GM19372 (cell line): ENCODE data around the gene IGDCC3.
"Not testable (repeated sequence)": the region's sequence is repeated elsewhere in the genome, so short reads cannot be mapped to it uniquely, and the experiment has no call there.

ENCODE experiments used
- ATAC-seq: cut with Tn5 transposase; IDR thresholded peaks from one replicate; pipeline ENCODE4 v1.9.1; 2021; ENCODE audit warnings: mild to moderate bottlenecking, low read depth, moderate library complexity; ENCODE audit not compliant: unreplicated experiment

IGDCC3 gene

DNA sequence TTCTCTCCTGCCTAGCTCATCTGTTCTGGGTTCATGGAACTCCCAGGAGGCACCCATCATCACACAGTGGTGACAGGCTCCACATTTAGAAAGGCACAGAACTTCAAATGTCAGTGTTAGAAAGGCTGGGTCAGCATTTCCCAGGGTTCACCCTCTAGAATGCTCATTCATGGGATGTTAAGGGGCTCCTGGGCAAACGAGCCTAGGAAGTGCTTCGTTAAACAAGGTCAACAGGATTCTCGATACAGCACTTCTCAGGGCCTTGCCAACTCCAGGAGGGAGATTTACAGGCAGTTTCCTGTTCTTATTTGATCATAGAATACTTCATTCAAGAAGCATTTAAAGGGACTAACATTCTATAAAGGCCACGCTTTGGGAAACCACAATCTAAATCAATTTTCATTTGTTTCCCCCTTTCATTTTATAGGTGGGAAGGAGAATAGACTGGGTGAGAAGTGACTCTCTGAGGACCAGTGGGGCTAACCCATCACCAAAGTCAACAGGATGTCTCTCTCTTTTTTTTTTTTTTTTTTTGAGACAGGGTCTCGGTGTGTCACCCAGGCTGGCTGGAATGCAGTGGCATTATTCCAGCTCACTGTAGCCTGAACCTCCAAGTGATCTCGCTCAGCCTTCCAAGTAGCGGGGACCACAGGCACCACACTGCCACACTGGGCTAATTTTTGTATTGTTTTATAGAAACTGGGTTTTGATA lies 30.7 kb upstream of the IGDCC3 start:
- no peak for ATAC-seq

DNA sequence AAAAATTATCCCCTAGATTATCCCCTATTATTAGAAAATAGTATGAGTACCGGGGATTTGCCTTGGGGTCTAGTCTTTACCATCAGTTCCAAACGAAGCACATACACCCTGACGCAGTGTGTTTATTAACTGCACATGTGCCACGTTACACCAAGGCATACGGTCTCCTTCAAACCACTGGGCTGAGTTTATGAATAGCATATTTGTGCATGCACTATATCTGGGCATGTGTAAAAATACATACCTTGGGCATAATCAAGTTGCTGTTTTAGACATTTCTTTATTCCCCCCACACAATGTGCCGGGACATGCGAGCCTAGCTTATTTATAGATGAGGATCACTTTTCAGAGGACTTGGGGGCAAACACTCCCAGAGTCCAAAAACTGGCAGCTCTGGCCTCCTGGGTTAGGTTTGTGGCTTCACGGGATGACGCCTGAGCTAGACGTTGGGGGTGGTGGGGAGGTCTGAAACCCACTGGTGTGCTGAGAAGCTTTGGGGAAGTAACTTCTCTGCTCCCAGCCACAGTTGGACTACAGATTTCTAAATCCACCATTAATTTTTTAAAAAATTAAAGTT lies 28.7 kb upstream of the IGDCC3 start:
- ATAC-seq = no peak

DNA sequence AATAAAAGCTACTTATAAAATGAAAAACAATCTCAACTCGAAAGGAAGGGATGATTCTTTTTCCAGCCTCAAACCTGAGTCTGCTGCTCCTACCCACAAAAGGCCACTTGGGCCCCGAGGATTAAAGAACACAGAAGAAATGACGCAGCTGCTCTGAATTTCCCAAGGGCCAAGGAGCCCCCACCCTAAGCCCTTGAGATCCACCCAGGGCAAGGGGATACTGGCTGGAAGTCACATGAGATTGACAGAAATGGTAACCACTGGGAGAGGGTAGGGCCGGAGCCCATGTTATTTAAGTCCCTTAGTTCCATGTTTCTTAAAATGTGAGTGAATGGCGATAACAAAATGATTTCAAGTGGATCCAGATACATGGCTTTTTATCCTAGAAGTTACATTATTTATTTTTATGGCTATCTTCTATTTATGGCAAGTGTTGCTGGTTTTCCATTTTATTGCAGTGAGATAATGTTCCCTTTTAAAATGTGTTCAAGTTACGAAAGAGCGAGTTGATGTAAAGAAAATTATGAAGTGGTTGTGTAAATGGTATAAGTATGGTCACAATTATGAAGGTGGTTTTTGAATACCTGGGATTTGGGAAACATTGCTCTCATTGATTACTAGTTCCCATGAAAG lies 28.1 kb upstream of the IGDCC3 start:
- ATAC-seq = no peak

- no peak for ATAC-seq
These were observed 26.5 kb upstream of the IGDCC3 start for GRCh38 chr15:65404186-65404872.

GRCh38 chr15:65402961-65403360 lies 25.2 kb upstream of the IGDCC3 start:
- ATAC-seq = no peak

GRCh38 chr15:65401611-65402240 lies 23.9 kb upstream of the IGDCC3 start:
- ATAC-seq = no peak

DNA sequence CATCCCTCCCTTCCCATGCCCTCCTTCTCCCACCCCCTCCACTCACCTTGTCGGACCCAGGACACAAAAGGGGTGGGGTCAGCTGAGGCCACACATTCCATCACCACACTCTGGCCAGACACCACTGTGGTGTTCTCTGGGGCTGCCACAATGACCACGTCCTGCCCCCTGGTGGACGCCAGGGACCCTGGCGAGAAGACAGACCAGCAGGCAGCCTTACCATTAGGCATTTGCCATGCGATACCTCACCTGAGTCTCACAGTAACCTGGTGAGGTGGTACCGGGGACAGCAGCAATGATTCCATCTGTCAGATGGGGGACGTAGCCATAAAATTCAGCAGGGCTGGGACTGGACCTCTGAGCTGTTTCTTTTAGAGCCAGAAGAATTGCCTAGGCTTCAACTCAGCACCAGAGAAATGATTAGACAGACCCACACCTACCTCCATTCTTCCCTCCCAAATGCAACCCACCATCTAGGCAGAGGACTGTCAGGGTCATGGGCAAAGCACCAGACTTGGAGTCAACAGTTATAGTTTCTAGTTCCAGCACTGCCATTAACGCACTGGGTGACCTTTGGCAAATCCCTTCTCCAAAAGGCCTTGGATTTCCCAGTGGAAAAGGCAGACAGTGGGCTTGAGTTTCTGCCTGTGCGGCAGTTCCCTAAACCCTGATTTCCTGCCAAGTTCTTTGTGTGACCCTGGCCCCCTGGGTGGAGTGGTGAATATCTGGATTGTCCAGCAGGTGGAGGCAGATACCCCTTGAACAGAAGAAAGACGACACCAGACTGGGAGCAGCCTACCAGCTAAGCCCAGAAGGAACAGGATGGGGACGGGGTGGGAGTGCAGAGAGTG lies 23.2 kb upstream of the IGDCC3 start:
- ATAC-seq = no peak

- ATAC-seq = no peak
These were observed 22.2 kb upstream of the IGDCC3 start for GRCh38 chr15:65399997-65400396.

DNA sequence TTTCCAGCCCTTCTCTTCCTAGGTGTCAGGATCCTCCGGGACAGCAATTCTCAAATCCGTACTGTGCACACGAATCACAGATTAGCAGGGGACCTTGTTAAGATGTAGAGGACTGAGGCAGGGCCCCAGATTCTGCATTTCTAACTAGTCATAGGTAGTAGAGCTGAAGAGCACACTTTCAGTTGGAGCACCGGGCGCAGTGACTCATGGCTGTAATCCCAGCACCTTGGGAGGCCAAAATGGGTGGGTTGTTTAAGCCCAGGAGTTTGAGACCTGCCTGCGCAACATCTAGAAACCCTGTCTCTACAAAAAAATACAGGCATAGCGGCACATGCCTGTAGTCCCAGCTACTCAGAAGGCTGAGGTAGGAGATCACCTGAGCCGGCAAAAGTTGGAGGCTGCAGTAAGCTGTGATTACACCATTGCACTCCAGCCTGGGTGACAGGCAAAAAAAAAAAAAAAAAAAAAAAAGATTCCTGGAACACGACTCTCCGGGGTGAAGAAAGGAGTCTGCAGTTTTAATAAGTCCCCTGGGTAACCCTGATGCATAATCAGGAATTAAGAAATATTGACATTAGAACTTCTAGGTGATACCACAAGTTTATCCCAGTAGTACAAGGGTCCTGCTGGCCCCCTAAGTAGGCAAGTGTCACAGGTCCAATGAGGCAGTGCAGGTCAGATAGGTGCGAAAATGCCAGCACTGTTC lies 21.4 kb upstream of the IGDCC3 start:
- ATAC-seq = no peak

- not testable (repeated sequence) for ATAC-seq
These were observed 20.7 kb upstream of the IGDCC3 start for GRCh38 chr15:65398486-65398885.

GRCh38 chr15:65396965-65397317 lies 19.1 kb upstream of the IGDCC3 start:
- no peak for ATAC-seq

- no peak for ATAC-seq
These were observed 18.6 kb upstream of the IGDCC3 start for GRCh38 chr15:65396283-65396964.

- ATAC-seq = no peak
These were observed 17.9 kb upstream of the IGDCC3 start for GRCh38 chr15:65395567-65396202.

GRCh38 chr15:65394936-65395335 lies 17.1 kb upstream of the IGDCC3 start:
- no peak for ATAC-seq

DNA sequence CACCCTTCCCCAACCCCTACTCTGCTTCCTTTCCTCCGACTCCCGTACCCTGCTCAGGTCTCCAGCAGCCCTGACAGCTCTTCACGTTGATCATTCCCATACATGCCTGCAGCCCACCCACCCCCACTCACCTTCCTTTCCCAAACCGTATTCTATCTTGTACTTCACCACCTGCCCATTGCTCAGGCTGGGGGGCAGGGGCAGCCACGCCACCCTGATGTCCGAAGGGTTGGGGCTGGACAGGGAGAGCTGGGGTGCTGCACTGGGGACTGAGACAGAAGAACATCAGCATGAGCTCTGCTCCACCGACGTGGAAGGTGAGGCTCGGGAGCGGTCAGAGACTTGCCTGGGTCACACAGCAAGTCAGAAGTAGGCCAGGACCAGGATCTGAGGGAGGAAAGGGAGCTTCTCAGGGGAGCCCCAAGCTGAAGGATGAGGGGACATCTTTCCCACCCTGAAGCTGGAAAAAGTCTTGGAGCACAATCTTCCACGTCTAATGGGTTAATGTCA lies 16.5 kb upstream of the IGDCC3 start:
- ATAC-seq = no peak

DNA sequence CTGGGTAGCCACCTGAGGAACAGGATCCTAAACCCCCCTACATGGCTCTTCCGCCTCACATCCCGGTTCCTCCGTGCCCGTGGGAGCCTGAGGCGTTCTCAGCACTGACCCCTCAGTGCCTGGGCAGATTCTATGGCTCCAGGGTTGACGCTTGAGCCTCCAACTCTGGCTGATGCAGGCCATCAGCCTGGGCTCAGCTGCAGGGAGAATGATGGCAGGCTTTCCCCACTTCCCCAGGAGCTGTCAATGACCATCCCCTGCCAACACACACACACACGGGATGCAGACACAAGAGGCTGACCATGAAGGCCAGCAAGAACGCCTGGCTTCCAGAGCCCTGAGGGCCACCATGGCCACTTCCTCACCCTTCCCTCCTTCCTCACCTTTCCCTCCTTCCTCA lies 15.8 kb upstream of the IGDCC3 start:
- ATAC-seq = no peak

DNA sequence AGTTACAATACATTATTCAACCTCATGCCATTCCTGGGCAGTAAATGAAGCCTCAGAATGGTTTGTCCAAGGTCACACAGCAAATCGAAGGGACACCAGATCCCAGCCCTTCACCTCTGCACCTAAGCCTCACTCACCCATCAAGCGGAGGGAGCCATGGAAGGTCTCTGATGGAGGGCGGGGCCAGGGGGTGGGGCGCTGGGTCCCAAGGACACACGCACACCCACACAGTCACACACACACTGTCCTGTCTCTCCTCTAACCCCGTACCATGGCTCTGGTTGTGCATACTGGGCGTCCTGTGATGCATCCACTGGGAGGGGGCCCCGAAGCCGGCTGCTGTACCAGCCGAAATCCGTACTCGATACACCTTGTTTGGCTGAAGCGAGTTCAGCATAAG lies 15.3 kb upstream of the IGDCC3 start:
- ATAC-seq = no peak

DNA sequence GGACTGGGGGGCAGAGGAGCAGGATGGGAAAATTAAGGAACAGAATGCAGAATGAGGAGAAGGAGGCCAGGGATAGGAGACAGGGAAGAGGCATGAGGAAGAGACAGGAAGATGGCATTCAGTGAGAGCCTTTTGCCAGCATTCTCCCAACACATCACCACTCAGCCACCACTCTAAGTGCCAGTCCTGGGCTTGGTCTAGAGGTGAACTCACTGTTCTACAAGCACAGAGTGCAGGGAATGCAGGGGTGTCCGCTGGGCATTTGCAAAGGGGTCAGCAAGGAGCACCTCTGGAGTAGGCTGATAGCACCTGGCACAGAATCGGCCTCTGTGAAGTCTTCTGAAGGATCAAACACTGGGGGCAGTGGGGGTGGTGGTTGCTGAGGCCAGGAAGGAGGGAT lies 14.6 kb upstream of the IGDCC3 start:
- ATAC-seq = no peak
